Measurements from ENCODE around the gene GNA14. TPM values are rescaled to one million over a fixed set of nuclear protein-coding genes. Genes with fewer than 3 reads are reported as not detected.

Gene GNA14
- total RNA-seq, 1 experiment from 2014 or later: not detected

- Mint-ChIP-seq H3K27me3 (ENCODE audit: insufficient read depth, unreplicated experiment) (no peaks in the 10 kb centered on the region), H3K9me3 (ENCODE audit: unreplicated experiment) (no peaks in the 10 kb centered on the region), H3K4me3 (ENCODE audit: unreplicated experiment) (no peak overlapping the region), H3K27ac (ENCODE audit: low read depth, unreplicated experiment) (no peak overlapping the region), H3K4me1 (ENCODE audit: insufficient read depth, unreplicated experiment) (peaks cover 7% of the 10 kb centered on the region), H3K36me3 (ENCODE audit: insufficient read depth, unreplicated experiment) (peaks cover 13% of the 10 kb centered on the region)
- ChIA-PET CTCF (interaction anchor here (1.5 kb wide), 1 partner anchor 83 kb away, joined by 4 read pairs; no protein-coding TSS in a partner anchor), POLR2A (interaction anchor here (0.6 kb wide), 1 partner anchor 113 kb away, joined by 3 read pairs; no protein-coding TSS in a partner anchor)
- intact Hi-C loops (cut with micrococcal nuclease): no loop called here
- no peak for DNase-seq (ENCODE audit: unreplicated experiment)
- BruUV-seq (replicated peaks): no TSS peak
- no peak for TF ChIP-seq CTCF (IDR thresholded peaks at IDR 0.05; ENCODE audit: unreplicated experiment)
Observed at GRCh38 chr9:77374266-77374665, 273.9 kb downstream of the GNA14 start.

All from MCF 10A (cell line).